GM21825 (cell line): Measurements from ENCODE around the gene PSD4.

Experiments used
- ATAC-seq: cut with Tn5 transposase; IDR thresholded peaks from one replicate; pipeline ENCODE4 v1.9.1; 2021; ENCODE audit warnings: mild to moderate bottlenecking, moderate library complexity; ENCODE audit not compliant: unreplicated experiment

Gene PSD4

DNA sequence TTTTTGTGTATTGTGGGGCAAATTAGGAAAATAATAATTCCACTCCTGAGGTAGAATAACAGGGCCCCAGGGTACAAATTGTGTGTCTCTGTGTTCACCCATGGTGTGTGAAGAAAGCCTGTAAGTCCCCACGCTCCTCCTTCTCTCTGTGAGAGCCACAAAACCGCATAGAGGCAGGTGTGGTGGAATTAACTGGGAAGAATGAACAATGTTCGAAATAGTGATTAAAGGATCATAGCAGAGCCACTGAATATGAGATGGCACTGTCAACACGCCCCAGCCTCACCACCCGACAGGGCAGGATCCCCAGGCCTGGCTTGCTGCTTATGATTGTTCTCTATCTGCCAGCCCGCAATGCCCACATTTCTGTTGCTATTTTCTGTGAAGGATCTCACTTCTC lies 32.3 kb upstream of the PSD4 start:
- ATAC-seq = no peak

DNA sequence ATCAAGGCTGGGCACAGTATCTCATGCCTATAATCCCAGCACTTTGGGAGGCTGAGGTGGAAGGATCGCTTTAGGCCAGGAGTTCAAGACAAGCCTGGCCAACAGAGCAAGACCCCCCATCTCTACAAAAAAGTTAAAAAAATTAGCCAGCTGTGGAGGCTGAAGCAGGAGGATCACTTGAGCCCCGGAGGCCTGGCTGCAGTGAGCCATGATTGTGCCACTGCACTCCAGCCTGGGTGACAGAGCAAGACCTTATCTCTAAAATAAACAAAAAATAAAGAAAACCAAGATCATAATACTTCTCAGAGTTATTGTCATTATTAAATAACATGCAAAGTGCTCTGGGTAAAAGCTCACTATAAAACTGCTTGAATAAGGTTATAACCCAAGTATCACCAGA lies 31.5 kb upstream of the PSD4 start:
- no peak for ATAC-seq

DNA sequence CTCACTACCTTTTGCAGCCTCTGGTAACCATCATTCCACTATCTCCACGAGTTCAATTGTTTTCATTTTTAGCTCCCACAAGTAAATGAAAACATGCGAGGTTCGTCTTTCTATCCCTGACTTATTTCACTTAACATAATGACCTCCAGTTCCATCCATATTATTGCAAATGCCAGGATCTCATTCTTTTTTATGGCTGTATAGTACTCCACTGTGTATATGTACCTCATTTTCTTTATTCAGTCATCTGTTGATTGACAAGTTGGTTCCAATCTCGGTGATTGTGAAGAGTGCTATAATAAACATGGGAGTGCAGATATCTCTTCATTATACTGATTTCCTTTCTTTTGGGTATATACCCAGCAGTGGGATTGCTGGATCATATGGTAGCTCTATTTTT lies 29.5 kb upstream of the PSD4 start:
- no peak for ATAC-seq

DNA sequence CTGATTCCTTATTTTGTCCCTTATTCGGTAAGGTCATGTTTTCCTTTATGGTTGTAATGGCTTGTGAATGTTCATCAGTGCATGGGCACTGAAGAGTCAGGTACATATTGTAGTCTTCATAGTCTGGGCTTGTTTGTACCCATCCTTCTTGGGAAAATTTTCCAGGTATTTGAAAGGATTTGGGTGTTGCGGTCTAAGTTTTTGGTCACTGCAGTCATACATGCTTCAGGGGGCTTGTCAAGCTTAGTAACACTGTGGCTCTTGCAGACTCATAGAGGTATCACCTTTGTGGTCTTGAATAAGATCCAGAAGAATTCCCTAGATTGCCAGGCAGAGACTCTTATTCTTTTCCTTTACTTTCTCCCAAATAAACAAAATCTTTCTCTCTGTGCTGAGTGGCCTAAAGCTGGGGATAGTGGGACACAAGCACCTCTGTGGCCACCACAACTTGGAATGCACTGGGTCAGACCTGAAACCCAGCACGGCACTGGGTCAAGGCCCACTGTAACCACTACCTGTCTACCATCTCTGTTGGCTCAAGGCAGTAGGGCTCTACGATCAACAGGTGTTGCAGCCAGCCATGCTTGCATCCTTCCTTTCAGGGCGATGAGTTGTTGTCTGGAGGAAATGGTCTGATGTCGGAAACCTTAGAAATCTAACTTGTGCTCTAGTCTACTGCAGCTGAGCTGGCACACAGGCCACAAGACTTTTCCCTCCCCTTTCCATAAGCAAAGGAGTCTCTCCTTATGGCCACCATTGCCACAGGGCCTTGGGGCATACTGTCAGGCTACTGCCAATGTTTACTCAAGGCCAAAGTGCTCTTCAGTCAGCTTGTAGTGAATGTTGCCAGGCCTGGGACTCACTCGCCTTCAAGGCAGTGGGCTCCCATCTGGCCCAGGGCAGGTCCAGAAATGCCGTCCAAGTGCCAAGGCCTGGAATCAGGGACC lies 24.9 kb upstream of the PSD4 start:
- no peak for ATAC-seq

DNA sequence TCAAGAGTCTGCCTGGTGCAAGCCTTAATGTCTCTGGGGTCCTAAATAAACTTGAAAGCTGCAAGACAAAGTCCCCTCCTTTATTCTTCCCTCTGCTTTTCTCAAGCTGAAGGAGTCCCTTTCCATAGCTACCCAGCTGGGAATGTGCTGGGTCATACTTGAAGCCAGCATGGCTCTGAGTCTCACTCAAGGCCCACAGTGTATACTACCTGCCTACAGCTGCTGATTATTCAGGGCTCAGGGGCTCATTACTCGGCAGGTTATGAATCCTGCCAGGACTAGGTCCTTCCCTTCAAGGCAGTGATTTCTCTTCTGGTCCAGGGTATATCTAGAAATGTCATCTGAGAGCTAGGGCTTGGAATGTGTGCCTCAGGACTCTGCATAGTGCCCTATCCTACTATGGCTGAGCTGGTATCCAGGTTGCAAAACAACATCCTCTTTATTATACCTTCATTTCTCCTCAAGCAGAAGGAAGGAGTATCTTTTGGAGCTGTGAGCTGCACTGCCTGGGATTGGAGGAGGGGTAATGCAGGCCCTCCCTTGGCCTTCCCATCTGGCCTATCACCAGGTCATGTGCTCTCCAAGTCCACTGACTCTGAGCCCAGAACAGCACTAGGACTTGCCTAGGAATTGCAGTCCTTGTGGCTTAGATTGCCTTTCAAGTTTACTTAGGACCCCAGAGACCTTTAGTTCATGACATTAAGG lies 24.1 kb upstream of the PSD4 start:
- no peak for ATAC-seq

DNA sequence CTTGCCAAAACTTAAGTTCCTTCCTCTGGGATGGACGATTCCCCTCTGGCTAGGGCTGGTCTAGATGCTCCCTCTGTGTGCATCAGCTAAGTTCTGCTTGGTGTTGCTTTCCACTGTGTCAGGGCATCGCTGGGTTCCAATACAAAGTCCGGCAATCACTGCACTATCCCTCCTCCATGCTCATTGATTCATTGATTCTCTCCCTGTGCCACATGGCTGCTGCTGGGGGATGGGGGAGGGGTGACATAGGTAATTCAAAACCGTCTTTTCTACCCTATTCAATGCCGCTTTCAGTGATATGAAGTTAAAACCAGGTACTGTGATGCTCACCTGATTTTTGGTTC lies 23.5 kb upstream of the PSD4 start:
- ATAC-seq = no peak

DNA sequence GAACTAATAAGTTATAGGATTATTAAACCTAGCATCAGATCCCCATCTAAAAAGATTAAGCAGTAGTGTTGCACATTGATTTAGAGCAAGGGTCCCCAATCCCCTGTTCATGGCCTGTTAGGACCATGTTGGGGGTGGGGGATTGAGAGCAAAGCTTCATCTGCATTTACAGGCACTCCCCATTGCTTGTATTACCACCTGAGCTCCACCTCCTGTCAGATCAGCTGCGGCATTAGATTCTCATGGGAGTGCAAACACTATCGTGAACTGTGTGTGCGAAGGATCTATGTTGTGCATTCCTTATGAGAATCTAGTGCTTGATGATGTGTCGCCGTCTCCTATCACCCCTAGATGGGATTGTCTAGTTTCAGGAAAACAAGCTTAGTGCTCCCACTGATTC lies 18.4 kb upstream of the PSD4 start:
- ATAC-seq = no peak

DNA sequence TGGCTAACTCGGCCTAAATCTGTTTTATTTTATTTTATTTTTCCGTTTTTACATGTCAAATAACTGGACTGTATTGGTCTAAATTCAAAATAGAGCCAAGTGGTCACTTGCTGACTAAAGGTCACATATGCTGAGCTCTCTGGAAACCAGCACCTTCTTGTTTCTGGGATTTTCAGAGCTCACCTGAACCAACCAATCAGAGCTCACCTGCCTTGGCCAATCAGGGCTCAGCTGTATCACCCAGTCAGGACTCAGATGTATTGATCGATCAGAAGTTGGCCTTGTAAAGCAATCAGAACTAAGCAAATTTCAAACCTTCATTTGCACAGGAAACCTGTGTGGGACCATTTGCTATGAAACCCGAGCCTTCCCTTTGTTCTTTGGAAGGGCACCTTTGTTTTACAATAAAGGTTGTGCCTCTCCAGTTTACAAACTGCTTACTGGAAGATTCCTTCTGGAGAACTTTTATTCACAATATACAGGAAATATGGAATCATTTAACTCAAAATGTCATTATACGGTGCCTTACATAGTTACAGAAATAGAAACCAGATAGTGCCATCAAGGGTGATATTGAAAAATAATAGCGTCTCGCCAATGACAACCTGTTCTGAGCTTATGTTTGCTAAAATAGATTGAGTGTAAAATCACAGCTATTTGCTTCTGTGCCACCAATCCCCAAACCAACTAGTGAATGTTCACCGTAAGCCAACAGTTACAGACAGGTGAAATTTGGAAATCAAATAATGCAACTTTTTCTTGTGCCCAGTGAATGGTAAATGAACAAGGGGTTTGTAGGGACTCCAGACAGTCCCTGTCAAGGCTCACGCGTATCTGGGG lies 17.3 kb upstream of the PSD4 start:
- ATAC-seq = no peak

DNA sequence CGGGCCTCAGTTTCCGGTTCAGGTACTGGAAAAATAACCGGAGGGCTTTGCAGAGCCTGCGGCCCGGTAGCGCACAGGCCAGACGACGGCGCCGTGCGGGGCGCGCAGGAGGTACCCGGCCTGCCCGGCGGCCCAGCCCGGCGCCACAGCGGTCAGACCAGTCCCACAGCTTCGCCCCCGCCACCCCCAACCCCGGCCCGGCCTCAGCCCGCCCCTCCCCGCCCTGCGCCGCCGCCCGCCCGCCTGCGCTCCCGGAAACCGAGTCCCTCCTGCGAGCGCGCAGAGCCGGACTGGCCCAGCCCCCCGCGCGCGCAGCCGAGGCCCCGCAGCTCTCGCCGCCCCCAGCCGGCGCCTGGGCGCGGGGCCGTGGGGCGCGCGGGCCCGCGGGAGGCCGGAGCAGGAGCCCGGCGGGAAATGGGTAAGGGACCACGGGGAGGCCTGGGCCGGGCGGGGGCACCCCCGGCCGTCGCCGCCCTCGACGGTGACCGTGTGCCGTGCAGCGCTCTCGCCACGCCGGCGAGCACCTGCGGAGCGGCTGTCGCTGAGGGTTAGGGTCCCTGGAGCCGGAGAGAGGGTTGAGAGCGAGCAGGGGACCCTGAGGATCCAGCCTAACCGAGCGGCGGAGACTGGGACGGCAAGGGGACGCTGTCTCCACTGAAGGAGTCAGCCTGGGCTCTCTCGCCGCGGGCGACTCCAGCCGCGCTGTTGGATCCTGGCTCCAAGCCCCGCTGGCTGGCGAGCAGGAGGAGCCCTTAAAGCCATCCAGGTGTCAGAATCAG lies 16.5 kb upstream of the PSD4 start:
- ATAC-seq = peak; percentile 81

DNA sequence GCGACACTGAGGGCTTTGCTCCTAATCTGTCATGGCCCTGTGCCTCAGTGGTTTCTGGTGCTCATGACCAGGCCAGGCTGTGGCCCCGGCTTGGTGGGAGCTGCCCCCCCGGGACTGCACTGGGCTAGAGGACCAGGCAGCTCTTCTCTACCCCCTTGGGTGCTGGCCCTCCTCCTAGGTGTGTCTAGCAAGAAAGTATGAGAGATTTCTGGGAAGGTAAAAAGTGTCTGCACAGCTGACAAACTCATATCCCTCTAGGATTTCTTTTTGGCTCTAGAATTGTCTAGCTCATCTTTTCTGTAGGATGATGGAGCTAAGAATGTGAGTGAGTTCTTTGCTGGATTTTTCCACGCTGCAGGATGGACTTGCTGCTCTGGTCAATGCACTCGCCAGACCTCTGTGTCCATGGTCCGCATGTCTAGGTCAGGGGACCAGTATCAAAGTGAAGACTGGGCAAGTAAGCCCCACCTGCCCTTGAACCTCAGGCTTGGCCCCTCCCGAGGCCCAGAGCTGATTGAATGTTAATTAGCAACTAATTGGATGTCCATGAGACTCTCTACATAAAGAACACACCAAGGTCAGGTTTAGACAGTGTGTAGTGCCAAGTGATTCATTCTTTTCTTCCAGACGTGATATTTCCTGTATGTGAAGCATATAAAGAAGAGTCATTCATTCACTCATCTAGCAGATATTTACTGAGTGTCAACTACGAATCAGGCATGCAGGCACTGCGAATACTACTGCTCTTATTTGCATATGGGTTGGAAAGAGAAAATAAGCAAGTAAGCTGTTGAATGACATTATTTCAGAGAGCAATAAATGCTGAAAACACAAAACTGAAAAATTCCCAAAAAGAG lies 15.6 kb upstream of the PSD4 start:
- ATAC-seq = no peak

DNA sequence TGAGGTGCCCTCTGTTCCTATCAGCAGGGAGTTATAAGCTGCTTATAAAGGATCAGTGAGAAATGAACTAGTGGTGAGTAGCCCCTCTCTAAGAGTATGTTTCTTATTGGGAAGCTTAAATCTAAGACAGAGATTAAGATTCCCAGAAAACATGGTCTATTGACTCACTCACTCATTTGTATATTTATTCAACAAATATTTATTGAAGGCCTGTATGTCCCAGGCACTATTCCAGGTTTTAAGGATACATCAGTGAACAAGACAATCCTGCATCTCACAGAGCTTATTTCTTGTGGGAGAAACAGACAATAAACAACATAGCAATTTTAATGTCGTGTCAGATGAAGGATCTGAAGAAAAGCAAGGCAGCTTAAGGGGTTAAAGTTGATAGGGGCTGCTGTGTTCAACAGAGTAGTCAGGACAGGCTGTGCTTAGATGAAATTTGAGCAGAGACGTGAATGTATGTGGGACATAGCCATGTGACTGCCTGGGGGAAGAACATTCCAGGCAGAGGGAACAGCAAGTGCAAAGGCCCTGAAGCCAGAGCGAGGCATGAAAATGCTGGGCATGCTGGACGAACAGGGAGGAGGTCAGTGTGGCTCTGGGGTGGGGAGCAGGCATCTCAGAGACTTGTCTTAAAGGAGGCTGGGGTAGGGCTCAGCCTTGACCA lies 14.8 kb upstream of the PSD4 start:
- no peak for ATAC-seq

DNA sequence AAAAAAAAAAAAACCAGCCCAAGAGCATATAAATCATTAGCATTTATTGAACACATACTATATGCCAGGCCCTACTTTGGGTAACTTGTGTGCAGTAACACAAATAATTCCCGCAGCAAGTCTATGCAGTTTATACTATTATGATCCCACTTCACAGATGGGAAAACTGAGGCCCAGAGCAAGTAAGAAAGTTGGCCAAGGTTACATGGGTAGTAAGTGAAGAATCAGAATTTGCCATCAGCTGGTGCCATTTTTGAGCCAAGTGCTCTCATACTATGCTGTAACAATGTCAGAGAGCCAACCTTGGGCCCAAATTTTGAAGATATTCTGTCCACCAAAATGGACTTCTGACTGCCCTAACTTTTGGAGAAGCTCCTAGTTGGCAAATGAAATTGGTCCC lies 13.5 kb upstream of the PSD4 start:
- ATAC-seq = no peak

DNA sequence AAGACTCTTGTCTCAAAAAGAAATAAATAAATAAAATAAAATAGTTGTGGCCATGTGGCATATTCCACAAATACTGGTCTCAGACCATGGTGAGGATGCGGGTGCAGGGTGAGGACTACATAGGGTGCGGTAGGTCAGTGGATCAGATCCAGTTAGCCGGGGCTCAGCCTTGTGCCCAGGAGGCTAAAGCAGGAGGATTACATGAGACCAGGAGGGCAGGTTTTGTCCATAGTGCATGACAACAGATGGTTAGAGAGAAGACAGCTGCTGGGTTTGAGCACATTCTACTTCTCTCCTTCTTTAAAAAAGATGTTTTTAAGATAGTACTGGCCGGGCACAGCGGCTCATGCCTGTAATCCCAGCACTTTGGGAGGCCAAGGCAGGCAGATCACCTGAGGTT lies 12.8 kb upstream of the PSD4 start:
- ATAC-seq = no peak

DNA sequence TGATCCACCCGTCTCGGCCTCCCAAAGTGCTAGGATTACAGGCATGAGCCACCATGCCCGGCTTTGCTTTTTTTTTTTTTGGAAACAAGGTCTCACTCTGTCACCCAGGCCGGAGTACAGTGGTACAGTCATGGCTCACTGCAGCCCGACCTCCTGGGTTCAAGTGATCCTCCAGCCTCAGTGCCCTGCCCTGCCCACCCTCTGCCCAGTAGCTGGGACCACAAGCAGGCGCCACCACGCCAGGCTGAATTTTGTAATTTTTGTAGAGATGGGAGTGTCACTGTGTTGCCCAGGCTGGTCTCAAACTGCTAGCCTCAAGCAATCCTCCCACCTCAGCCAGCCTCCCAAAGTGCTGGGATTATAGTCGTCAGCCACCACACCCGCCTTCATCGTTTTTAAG lies 11.6 kb upstream of the PSD4 start:
- ATAC-seq = no peak

DNA sequence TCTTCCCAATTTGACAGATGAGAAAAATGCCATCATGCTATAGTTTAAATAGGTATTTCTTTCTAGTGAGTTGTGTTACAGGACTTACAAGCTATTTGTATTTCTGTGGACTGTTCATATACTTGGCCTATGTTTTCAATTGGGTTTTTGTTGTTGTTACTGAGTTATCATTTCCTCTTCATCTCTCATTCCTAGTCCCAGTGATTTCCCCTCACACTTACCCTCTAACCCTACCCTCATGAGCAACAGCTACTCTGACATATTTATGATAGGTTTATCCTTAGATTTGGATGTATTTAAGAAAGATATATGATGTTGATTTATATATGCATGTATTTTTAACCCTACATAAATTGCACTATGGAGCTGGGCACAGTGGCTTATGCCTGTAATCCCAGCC lies 10.9 kb upstream of the PSD4 start:
- ATAC-seq = no peak

DNA sequence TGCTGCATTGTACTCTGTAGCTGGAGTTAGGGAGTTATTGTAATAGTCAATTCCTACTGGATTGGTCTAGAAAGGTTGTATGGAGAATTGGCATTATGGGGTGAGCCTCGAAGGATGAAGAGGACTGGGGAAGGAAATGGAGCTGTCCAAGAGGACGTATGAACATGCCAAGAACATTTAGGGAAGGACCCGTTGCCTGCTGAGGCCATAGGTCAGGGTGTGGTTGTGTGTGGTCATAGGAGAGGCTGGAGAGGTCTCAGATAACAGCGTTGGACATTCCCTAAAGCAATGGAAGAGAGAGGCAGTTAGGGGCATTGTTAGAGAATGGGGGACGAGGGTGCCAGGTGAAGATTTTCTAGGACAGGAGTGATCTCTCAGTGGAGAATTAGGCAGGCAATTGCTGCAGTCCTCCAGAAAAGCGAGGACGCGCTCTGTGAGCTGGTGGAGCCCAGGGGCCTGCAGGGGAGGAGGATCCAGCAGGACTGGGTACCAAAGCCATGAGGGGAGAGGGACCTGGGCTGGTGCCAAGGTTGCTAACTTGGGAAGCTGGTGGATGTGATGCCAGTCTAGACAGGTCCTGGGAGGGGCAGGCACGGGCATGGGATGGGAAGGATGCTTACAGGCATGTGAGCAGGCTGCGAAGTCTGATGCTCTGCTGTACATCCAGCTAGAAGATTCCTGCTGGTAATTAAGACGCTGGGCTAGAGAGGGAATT lies 9.4 kb upstream of the PSD4 start:
- no peak for ATAC-seq

DNA sequence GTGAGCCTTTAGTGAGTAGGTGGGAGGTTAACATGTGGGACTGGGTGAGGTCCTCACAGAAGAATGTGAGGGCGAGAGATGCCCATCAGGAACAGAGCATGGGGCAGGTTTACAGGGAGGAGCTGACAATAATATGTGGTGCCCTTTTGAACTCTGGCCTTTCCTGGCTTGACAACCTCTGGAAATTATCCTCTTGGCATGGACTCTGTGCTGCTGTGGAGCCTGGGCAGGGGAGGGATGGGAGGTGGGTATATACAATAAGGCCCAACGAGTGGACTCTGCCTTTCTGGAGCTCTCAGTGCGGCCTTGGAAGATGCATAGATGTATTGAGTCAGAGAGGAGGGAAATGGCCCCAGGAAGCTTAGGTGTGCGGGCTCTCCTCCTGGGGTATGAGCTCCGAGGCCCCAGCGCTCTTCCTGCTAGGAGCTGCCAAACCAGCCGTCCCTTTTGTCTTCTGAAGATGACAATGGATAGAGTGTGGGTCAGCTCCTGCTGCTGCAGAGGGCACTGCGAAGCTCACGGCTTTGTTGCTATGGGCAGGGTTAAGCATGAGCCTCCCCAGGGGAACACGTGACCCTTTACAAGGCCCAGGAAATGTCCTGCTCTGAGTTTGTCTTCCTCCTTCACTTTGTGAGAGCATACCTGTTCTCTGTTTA lies 8.7 kb upstream of the PSD4 start:
- ATAC-seq = no peak

DNA sequence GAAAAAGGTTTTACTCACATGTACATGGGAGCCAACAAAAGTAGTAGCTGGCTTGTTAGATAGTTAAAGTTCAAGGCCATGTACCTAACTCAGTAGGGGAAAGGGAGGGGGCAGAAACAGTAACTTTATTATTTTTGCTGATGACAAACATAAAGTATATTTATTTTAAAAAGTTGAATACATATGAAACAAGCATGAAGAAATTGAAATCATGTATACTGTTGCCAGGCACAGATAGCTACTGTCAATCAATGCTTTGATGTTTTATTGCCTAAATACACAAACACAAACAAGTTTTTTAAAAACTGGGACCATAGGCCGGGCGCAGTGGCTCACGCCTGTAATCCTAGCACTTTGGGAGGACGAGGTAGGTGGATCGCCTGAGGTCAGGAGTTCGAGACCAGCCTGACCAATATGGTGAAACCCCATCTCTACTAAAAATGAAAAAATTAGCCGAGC lies 7.6 kb upstream of the PSD4 start:
- no peak for ATAC-seq
